Measurements from ENCODE around the gene ZNF641. TPM values are rescaled to one million over a fixed set of nuclear protein-coding genes. Genes with fewer than 3 reads are reported as not detected.

Gene ZNF641
- total and polyA plus RNA-seq, 7 donors: 3.0 to 28.5 (median 16.6) TPM

GRCh38 chr12:48349471-48349870 is 1.2 kb downstream of the ZNF641 start:
- peak overlapping the region in 2 of 4 donors; percentile 77 to 89 for H3K4me3 ChIP-seq
- H3K9me3 ChIP-seq: no peaks in the 10 kb centered on the region
- DNase-seq: no peak
- no peak for TF ChIP-seq CTCF (IDR thresholded peaks at IDR 0.05)
- TF ChIP-seq POLR2AphosphoS5 (IDR thresholded peaks at IDR 0.05): no peak
- TF ChIP-seq POLR2A (IDR thresholded peaks at IDR 0.05): no peak
- TF ChIP-seq EP300 (IDR thresholded peaks at IDR 0.05): no peak
- H3K27ac ChIP-seq: peak overlapping the region; percentile 90 to 96 (median 94)
- H3K36me3 ChIP-seq: peaks cover 6 to 36% (median 18%) of the 10 kb centered on the region in 4 donors
- intact Hi-C loops (cut with DNase I): loop anchor here (5.0 kb wide), 1 partner anchor 103 kb away; no protein-coding TSS in a partner anchor
- peaks cover 0 to 35% (median 21%) of the 10 kb centered on the region in 4 donors for H3K4me1 ChIP-seq
- WGBS, 2 donors: 44 to 52% methylated on average over 2 of the region's 2 CpGs
- H3K27me3 ChIP-seq: no peaks in the 10 kb centered on the region

GRCh38 chr12:48342980-48343379 is 7.7 kb downstream of the ZNF641 start:
- no peak for DNase-seq
- WGBS, 2 donors: 97 to 98% methylated on average over 8 of the region's 8 CpGs
- peaks cover 6 to 79% (median 38%) of the 10 kb centered on the region in 4 donors for H3K36me3 ChIP-seq
- no peak overlapping the region for H3K4me3 ChIP-seq
- no peaks in the 10 kb centered on the region for H3K4me1 ChIP-seq
- intact Hi-C loops (cut with DNase I): no loop called here
- H3K27me3 ChIP-seq: no peaks in the 10 kb centered on the region
- no peak overlapping the region for H3K27ac ChIP-seq
- no peaks in the 10 kb centered on the region for H3K9me3 ChIP-seq
- no peak for TF ChIP-seq EP300 (IDR thresholded peaks at IDR 0.05)
- TF ChIP-seq POLR2A (IDR thresholded peaks at IDR 0.05): no peak
- no peak for TF ChIP-seq POLR2AphosphoS5 (IDR thresholded peaks at IDR 0.05)
- TF ChIP-seq CTCF (IDR thresholded peaks at IDR 0.05): no peak

- no peaks in the 10 kb centered on the region for H3K27me3 ChIP-seq
- H3K27ac ChIP-seq: no peak overlapping the region
- no peaks in the 10 kb centered on the region for H3K9me3 ChIP-seq
- no peak for DNase-seq
- H3K4me1 ChIP-seq: no peaks in the 10 kb centered on the region
- H3K36me3 ChIP-seq: peaks cover 0 to 58% (median 30%) of the 10 kb centered on the region in 4 donors
- H3K4me3 ChIP-seq: no peak overlapping the region
- 85 to 88% methylated on average over 2 of the region's 2 CpGs for WGBS, 2 donors
- intact Hi-C loops (cut with DNase I): no loop called here
- TF ChIP-seq POLR2A (IDR thresholded peaks at IDR 0.05): no peak
- no peak for TF ChIP-seq CTCF (IDR thresholded peaks at IDR 0.05)
- TF ChIP-seq POLR2AphosphoS5 (IDR thresholded peaks at IDR 0.05): no peak
- no peak for TF ChIP-seq EP300 (IDR thresholded peaks at IDR 0.05)
These were observed 9.8 kb downstream of the ZNF641 start for GRCh38 chr12:48340943-48341342.

- Histone ChIP-seq H3K4me3 (no peak overlapping the region), H3K4me1 (no peaks in the 10 kb centered on the region), H3K36me3 (peaks cover 0 to 45% (median 21%) of the 10 kb centered on the region in 4 donors), H3K9me3 (no peaks in the 10 kb centered on the region), H3K27me3 (no peaks in the 10 kb centered on the region), H3K27ac (no peak overlapping the region)
- intact Hi-C loops (cut with DNase I): no loop called here
- no peak for DNase-seq
- 94 to 96% methylated on average over 3 of the region's 3 CpGs for WGBS, 2 donors
- TF ChIP-seq POLR2A (IDR thresholded peaks at IDR 0.05): no peak
- no peak for TF ChIP-seq CTCF (IDR thresholded peaks at IDR 0.05)
- no peak for TF ChIP-seq POLR2AphosphoS5 (IDR thresholded peaks at IDR 0.05)
- no peak for TF ChIP-seq EP300 (IDR thresholded peaks at IDR 0.05)
These were observed 11.1 kb downstream of the ZNF641 start for GRCh38 chr12:48339442-48340117.
